Cardiac muscle cell (in vitro differentiated cells and primary cell): ENCODE results near the gene PLA2G7. TPM values are rescaled to one million over a fixed set of nuclear protein-coding genes. Genes with fewer than 3 reads are reported as not detected.

Source experiments
- DNase-seq, 2 donors: peaks; one replicate each; pipeline versions ENCODE4 v3.0.0 to v3.0.0-alpha.2; 2010 to 2017; ENCODE audit warnings: low read depth in 1 of 2, low spot score in 1 of 2
- H3K27ac ChIP-seq: fragments of 200-600 bp; sonication (generic); 2 replicates; pipeline ENCODE4 v1.5.1; 2016
- H3K27me3 ChIP-seq: fragments of 200-600 bp; sonication (generic); 2 replicates; pipeline ENCODE4 v1.6.0; 2016; ENCODE audit warnings: control low read depth
- H3K36me3 ChIP-seq: fragments of 200-600 bp; sonication (generic); 2 replicates; pipeline ENCODE4 v1.5.1; 2016; ENCODE audit warnings: control low read depth
- H3K4me1 ChIP-seq: fragments of 200-600 bp; sonication (generic); 2 replicates; pipeline ENCODE4 v1.8.1; 2017; ENCODE audit warnings: low read depth, mild to moderate bottlenecking, mixed run types
- H3K4me3 ChIP-seq: fragments of 200-600 bp; sonication (generic); 2 replicates; pipeline ENCODE4 v1.5.1; 2016; ENCODE audit warnings: mild to moderate bottlenecking
- H3K9me3 ChIP-seq: fragments of 200-600 bp; sonication (generic); 2 replicates; pipeline ENCODE4 v1.5.1; 2017; ENCODE audit warnings: low read depth, mild to moderate bottlenecking, control low read depth
- CTCF ChIP-seq: IDR thresholded peaks from 2 replicates; pipeline ENCODE4 v1.5.1; 2012; ENCODE audit warnings: low read depth, mild to moderate bottlenecking, low read length
- polyA plus RNA-seq: library from polyadenylated mRNA; unstranded; fragments of >200 nt; fragmentation: Nextera tagmentation; extraction: Ambion mirVana; gene quantifications from 2 replicates; pipeline ENCODE4 v1.2.1, GENCODE V29; 2016
- total RNA-seq: library from RNA; depleted of rRNA; stranded (reverse); fragments of >200 nt; gene quantifications from 2 replicates; pipeline ENCODE4 v1.2.3, GENCODE V29; 2016

The PLA2G7 gene
- total and polyA plus RNA-seq, 2 experiments from 2014 or later = not detected

- Histone ChIP-seq H3K4me1 (no peaks in the 10 kb centered on the region), H3K27me3 (no peaks in the 10 kb centered on the region), H3K4me3 (no peak overlapping the region), H3K27ac (no peak overlapping the region), H3K9me3 (no peaks in the 10 kb centered on the region), H3K36me3 (no peaks in the 10 kb centered on the region)
- no peak for TF ChIP-seq CTCF
- no peak for DNase-seq
Observed at GRCh38 chr6:46763466-46763865, 28.3 kb upstream of the PLA2G7 start.

DNA sequence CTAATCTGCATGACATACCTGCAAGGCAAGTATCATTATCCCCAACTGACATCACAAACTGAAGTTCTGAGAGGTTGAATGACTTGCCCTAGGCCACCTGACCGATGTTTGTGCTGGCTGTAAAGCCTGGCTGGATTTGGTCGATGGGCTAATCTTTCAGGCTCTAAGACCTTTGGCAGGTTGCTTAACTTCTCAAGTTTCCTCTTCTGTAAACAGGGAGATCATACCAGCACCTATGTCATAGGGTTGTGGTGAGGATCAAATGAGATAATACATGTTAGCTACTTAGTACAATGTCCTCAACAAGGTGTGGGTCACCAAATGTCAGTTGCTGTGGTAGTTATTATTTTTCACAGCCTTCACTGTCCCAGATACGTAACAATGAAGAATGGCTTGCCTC, 25.8 kb upstream of the PLA2G7 start:
- no peak for DNase-seq
- Histone ChIP-seq H3K9me3 (no peaks in the 10 kb centered on the region), H3K4me3 (no peak overlapping the region), H3K36me3 (no peaks in the 10 kb centered on the region), H3K4me1 (peaks cover 14% of the 10 kb centered on the region), H3K27me3 (no peaks in the 10 kb centered on the region), H3K27ac (no peak overlapping the region)
- TF ChIP-seq CTCF = no peak

GRCh38 chr6:46758960-46759753, 24.0 kb upstream of the PLA2G7 start:
- Histone ChIP-seq H3K36me3 (no peaks in the 10 kb centered on the region), H3K4me3 (no peak overlapping the region), H3K4me1 (peaks cover 14% of the 10 kb centered on the region), H3K9me3 (no peaks in the 10 kb centered on the region), H3K27me3 (no peaks in the 10 kb centered on the region), H3K27ac (no peak overlapping the region)
- no peak for DNase-seq
- TF ChIP-seq CTCF = no peak

GRCh38 chr6:46757214-46757596, 22.0 kb upstream of the PLA2G7 start:
- Histone ChIP-seq H3K36me3 (no peaks in the 10 kb centered on the region), H3K9me3 (no peaks in the 10 kb centered on the region), H3K27me3 (no peaks in the 10 kb centered on the region), H3K27ac (no peak overlapping the region), H3K4me3 (no peak overlapping the region), H3K4me1 (peaks cover 14% of the 10 kb centered on the region)
- no peak for DNase-seq
- TF ChIP-seq CTCF = no peak

GRCh38 chr6:46756469-46757213, 21.5 kb upstream of the PLA2G7 start:
- Histone ChIP-seq H3K4me1 (peaks cover 14% of the 10 kb centered on the region), H3K9me3 (no peaks in the 10 kb centered on the region), H3K27ac (no peak overlapping the region), H3K36me3 (no peaks in the 10 kb centered on the region), H3K27me3 (no peaks in the 10 kb centered on the region), H3K4me3 (no peak overlapping the region)
- no peak for TF ChIP-seq CTCF
- peak in 1 of 2 donors; percentile 62 for DNase-seq
